H1 (cell line): ENCODE data around the gene ADCY3. TPM values are rescaled to one million over a fixed set of nuclear protein-coding genes. Genes with fewer than 3 reads are reported as not detected.

Experiments
- CEBPB ChIP-seq: IDR thresholded peaks from 2 replicates; pipeline ENCODE4 v1.6.1; 2012; ENCODE audit warnings: low read depth, low read length
- KDM1A ChIP-seq: fragments of 200-600, 300-600 bp; sonication (generic); IDR thresholded peaks from 2 replicates; pipeline ENCODE4 v1.7.1; 2016; ENCODE audit warnings: mild to moderate bottlenecking, low read length, borderline replicate concordance
- KDM4A ChIP-seq: IDR thresholded peaks from one replicate; pipeline ENCODE4 v1.7.1; 2012; ENCODE audit warnings: low read depth, mild to moderate bottlenecking, moderate library complexity, low read length, inconsistent platforms; ENCODE audit not compliant: severe bottlenecking
- SAP30 ChIP-seq: fragments of 300-600 bp; sonication (generic); IDR thresholded peaks from 2 replicates; pipeline ENCODE4 v1.7.1; 2012; ENCODE audit warnings: low read length, moderate library complexity, mild to moderate bottlenecking, inconsistent platforms; ENCODE audit not compliant: insufficient read depth, insufficient replicate concordance
- polyA plus RNA-seq, 7 experiments: library from polyadenylated mRNA; depleted of rRNA in 3 of 7; stranded (reverse) in 5 of 7; unstranded in 2 of 7; fragments of >200 nt in 5 of 7; fragments of 200-250 nt in 2 of 7; gene quantifications; 1 replicate in 5 of 7; 2 replicates in 1 of 7; 4 replicates in 1 of 7; pipeline versions ENCODE4 v1.2.1 to v1.2.3, GENCODE V29; 2011 to 2013; ENCODE audit warnings: missing spikeins in 2 of 7, mixed read lengths in 2 of 7
- total RNA-seq: library from RNA; stranded (reverse); fragmentation: NEBNext Ultra II Directional; extraction: Animal tissue kit (Norgen Biotek cat#: 25700); gene quantifications from 2 replicates; pipeline ENCODE4 v1.2.1, GENCODE V29; 2021
- TF ChIP-seq, protein P1 (sequence below): IDR thresholded peaks from 2 replicates; pipeline ENCODE4 v1.6.1; 2011; ENCODE audit warnings: low read depth, mild to moderate bottlenecking, low read length; ENCODE audit not compliant: insufficient read depth

ADCY3 gene
- total and polyA plus RNA-seq, 2 of the 8 experiments (the other 6 are each of a cell fraction or from before 2014, with no cell fraction given), result 45.1 to 52.9 TPM

DNA sequence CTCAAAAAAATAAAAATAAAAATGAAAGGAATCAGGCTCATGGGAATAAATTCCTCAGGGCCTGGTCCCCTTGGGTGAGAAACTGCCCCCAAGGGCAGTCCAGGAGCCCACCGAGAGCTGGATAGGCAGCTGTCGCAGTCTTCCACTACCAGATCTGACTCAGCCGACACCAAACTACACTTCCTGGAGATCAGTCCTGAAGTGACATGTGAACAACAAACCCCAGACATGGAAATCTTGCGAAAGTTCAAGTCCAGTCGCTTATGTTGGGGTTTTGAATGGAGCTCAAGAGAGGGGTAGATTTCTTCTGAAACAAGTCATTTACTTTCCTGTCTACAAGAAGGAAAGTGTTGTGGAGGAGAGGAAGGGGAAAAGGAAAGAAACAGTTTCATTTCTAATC is 12.9 kb downstream of the ADCY3 start (continued):
- TF ChIP-seq, protein P1, sequence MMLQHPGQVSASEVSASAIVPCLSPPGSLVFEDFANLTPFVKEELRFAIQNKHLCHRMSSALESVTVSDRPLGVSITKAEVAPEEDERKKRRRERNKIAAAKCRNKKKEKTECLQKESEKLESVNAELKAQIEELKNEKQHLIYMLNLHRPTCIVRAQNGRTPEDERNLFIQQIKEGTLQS, result no peak
- no peak for TF ChIP-seq SAP30
- TF ChIP-seq KDM4A, result no peak
- no peak for TF ChIP-seq KDM1A
- no peak for TF ChIP-seq CEBPB
